ENCODE results near the gene GRM8.

GRM8 gene

GRCh38 chr7:126805351-126805750 lies 447.4 kb downstream of the GRM8 start:
- H3K4me3 ChIP-seq (ENCODE audit: low read length): no peak overlapping the region
- TF ChIP-seq CTCF (IDR thresholded peaks at IDR 0.05; ENCODE audit: insufficient read depth, low read depth, low read length, missing control alignments): no peak
- no peak for DNase-seq (ENCODE audit: low read depth)

- H3K4me3 ChIP-seq (ENCODE audit: low read length): no peak overlapping the region
- no peak for DNase-seq (ENCODE audit: low read depth)
- no peak for TF ChIP-seq CTCF (IDR thresholded peaks at IDR 0.05; ENCODE audit: insufficient read depth, low read depth, low read length, missing control alignments)
These were observed 448.1 kb downstream of the GRM8 start for GRCh38 chr7:126804604-126805003.

GRCh38 chr7:126803990-126804389 lies 448.8 kb downstream of the GRM8 start:
- no peak for TF ChIP-seq CTCF (IDR thresholded peaks at IDR 0.05; ENCODE audit: insufficient read depth, low read depth, low read length, missing control alignments)
- no peak overlapping the region for H3K4me3 ChIP-seq (ENCODE audit: low read length)

GRCh38 chr7:126803060-126803665 lies 449.6 kb downstream of the GRM8 start:
- peak; percentile 81 for DNase-seq (ENCODE audit: low read depth)
- peak; percentile 80 for TF ChIP-seq CTCF (IDR thresholded peaks at IDR 0.05; ENCODE audit: insufficient read depth, low read depth, low read length, missing control alignments)

More at GRCh38 chr7:126803990-126804389, 448.8 kb downstream of the GRM8 start:
- DNase-seq (ENCODE audit: low read depth): no peak

GRCh38 chr7:126801733-126802132 lies 451.0 kb downstream of the GRM8 start:
- TF ChIP-seq CTCF (IDR thresholded peaks at IDR 0.05; ENCODE audit: insufficient read depth, low read depth, low read length, missing control alignments): no peak
- H3K4me3 ChIP-seq (ENCODE audit: low read length): no peak overlapping the region
- no peak for DNase-seq (ENCODE audit: low read depth)

More at GRCh38 chr7:126803060-126803665, 449.6 kb downstream of the GRM8 start:
- H3K4me3 ChIP-seq (ENCODE audit: low read length): no peak overlapping the region

- DNase-seq (ENCODE audit: low read depth): peak; percentile 10
- TF ChIP-seq CTCF (IDR thresholded peaks at IDR 0.05; ENCODE audit: insufficient read depth, low read depth, low read length, missing control alignments): no peak
- H3K4me3 ChIP-seq (ENCODE audit: low read length): no peak overlapping the region
These were observed 453.2 kb downstream of the GRM8 start for GRCh38 chr7:126799541-126799940.

- no peak overlapping the region for H3K4me3 ChIP-seq (ENCODE audit: low read length)
- DNase-seq (ENCODE audit: low read depth): no peak
- no peak for TF ChIP-seq CTCF (IDR thresholded peaks at IDR 0.05; ENCODE audit: insufficient read depth, low read depth, low read length, missing control alignments)
These were observed 460.2 kb downstream of the GRM8 start for GRCh38 chr7:126792521-126792920.

All from epithelial cell of esophagus (primary cell).